Measurements from ENCODE around the gene HSD17B2. TPM values are rescaled to one million over a fixed set of nuclear protein-coding genes. Genes with fewer than 3 reads are reported as not detected.
"Not testable (repeated sequence)": the region's sequence is repeated elsewhere in the genome, so short reads cannot be mapped to it uniquely, and the experiment has no call there.

The HSD17B2 gene
- total and polyA plus RNA-seq, 2 of the 4 experiments (the other 2 are of a cell fraction) = 0.12 to 0.18 TPM

DNA sequence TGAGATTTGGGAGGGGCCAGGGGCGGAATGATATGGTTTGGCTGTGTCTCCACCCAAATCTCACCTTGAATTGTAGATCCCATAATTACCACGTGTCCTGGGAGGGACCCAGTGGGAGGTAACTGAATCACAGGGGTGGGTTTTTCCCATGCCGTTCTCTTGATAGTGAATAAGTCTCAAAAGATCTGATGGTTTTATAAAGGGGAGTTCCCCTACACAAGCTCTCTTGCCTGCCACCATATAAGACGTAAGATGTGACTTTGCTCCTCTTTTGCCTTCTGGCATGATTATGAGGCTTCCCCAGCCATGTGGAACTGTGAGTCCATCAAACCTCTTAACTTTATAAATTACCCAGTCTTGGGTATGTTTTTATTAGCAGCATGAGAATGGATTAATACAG is 25.3 kb upstream of the HSD17B2 start:
- H3K23ac ChIP-seq (ENCODE audit: low read depth, low read length); dilution Hi-C loops (cut with HindIII; ENCODE audit: low sequenced_read_pairs, unreplicated experiment); H2BK15ac ChIP-seq (ENCODE audit: low read depth, low read length); H2AFZ ChIP-seq (replicated peaks; ENCODE audit: low read length, poor library complexity); H3K4me3 ChIP-seq (ENCODE audit: insufficient read depth, low read depth, low read length); DNase-seq; H4K8ac ChIP-seq (ENCODE audit: low read depth in 2 of 2, low read length in 2 of 2); H3K56ac ChIP-seq (ENCODE audit: extremely low read depth, insufficient read depth, low read length); H3K79me1 ChIP-seq (ENCODE audit: low read depth in 1 of 2, low read length in 2 of 2); ATAC-seq (ENCODE audit: low read depth); H3K9me3 ChIP-seq (ENCODE audit: control insufficient read depth, insufficient read depth, low read length); H3K36me3 ChIP-seq (ENCODE audit: control insufficient read depth, insufficient read depth, low read length); POLR2A ChIA-PET (ENCODE audit: unreplicated experiment); intact Hi-C loops (cut with micrococcal nuclease); H3K4ac ChIP-seq (ENCODE audit: low read depth, low read length); in situ Hi-C loops (cut with MboI; ENCODE audit: low sequenced_read_pairs); H2AK9ac ChIP-seq (replicated peaks; ENCODE audit: low read depth, low read length, poor library complexity); H3K18ac ChIP-seq (ENCODE audit: low read depth, low read length); H4K91ac ChIP-seq (ENCODE audit: insufficient read depth, low read depth, low read length); H3K4me2 ChIP-seq (ENCODE audit: low read depth, low read length); BruUV-seq (replicated peaks); H3K9ac ChIP-seq (ENCODE audit: low read depth, low read length); H3K27ac ChIP-seq (ENCODE audit: insufficient read depth, low read length); H3K4me1 ChIP-seq (ENCODE audit: control insufficient read depth, insufficient read depth, low read length); H2BK20ac ChIP-seq (ENCODE audit: low read depth, low read length); H3K14ac ChIP-seq (replicated peaks; ENCODE audit: low read depth, low read length); H4K5ac ChIP-seq (ENCODE audit: low read depth, low read length); H2BK5ac ChIP-seq (ENCODE audit: low read depth, low read length, poor library complexity, severe bottlenecking); H2BK120ac ChIP-seq (ENCODE audit: low read depth, low read length); CTCF ChIA-PET; H3K9me1 ChIP-seq (ENCODE audit: insufficient read depth, low read length); H2AK5ac ChIP-seq (ENCODE audit: low read depth, low read length); H4K20me1 ChIP-seq (ENCODE audit: insufficient read depth, low read length): not testable (repeated sequence)
- WGBS, 2 experiments (ENCODE audit: extremely low coverage in 2 of 2, insufficient read length in 1 of 2) = no CpG with 5 or more reads among the region's 4 CpGs
- peaks cover 12% of the 10 kb centered on the region for H3K27me3 ChIP-seq (ENCODE audit: control insufficient read depth, insufficient read depth, low read length)

All from IMR-90 (cell line).